K562 (cell line): ENCODE results near the gene KCNH3. TPM values are rescaled to one million over a fixed set of nuclear protein-coding genes. Genes with fewer than 3 reads are reported as not detected.

ENCODE experiments used
- ATAC-seq: fragments of 200-7000 bp; cut with Tn5 transposase; 3 replicates; pipeline ENCODE4 v1.9.1; 2020; ENCODE audit warnings: moderate library complexity
- BruUV-seq: library from RNA; stranded (reverse); fragments of 400-500 nt; replicated peaks from 2 replicates; lab custom pipeline; 2021; lab: Mats Ljungman, UMichigan
- CTCF ChIA-PET: fragments of 300-600 bp; formaldehyde crosslinking; extraction: SDS; loops from one replicate; lab custom pipeline; 2021; ENCODE audit warnings: low intra/inter-chr PET ratio; lab: Yijun Ruan, JAX
- POLR2A ChIA-PET: fragments of 300-600, 350-650 bp; sonication (Branson Sonifier 250); formaldehyde crosslinking; extraction: SDS; loops from one replicate; lab custom pipeline; 2021; ENCODE audit warnings: antibody characterized with exemption, inconsistent platforms; lab: Yijun Ruan, JAX
- DNase-seq, 4 experiments: peaks; one replicate each; pipeline versions ENCODE4 v3.0.0 to v3.0.0-alpha.2; 2011 to 2018; ENCODE audit warnings: low spot score in 3 of 4, mixed read lengths in 3 of 4; ENCODE audit errors: extremely low read depth in 1 of 4
- FAIRE-seq: peaks from 2 replicates; lab custom pipeline; 2011; peaks lifted over from hg19 to GRCh38; lab: Jason Lieb, UNC
- H2AFZ ChIP-seq: 2 replicates; pipeline ENCODE4 v1.6.0; 2011; ENCODE audit warnings: low read depth, low read length, control low read depth, inconsistent platforms
- H3K27ac ChIP-seq: fragments of 200-600 bp; 3 replicates; pipeline ENCODE4 v1.8.0; 2011; ENCODE audit warnings: low read depth, mild to moderate bottlenecking, control low read depth, inconsistent platforms, low read length, moderate library complexity, mixed read lengths; ENCODE audit errors: extremely low read depth
- H3K27me3 ChIP-seq, 2 experiments: fragments of 300-600 bp in 1 of 2; 2 replicates in 1 of 2; 3 replicates in 1 of 2; pipeline versions ENCODE4 v1.6.0 to v1.8.0; 2011; ENCODE audit warnings: inconsistent platforms in 2 of 2, low read length in 2 of 2, mild to moderate bottlenecking in 1 of 2, mixed read lengths in 1 of 2, moderate library complexity in 1 of 2; ENCODE audit not compliant: control insufficient read depth in 2 of 2, insufficient read depth in 2 of 2
- H3K36me3 ChIP-seq: fragments of 300-600 bp; 3 replicates; pipeline ENCODE4 v1.8.0; 2011; ENCODE audit warnings: mild to moderate bottlenecking, low read length, inconsistent platforms; ENCODE audit not compliant: control insufficient read depth, insufficient read depth
- H3K4me1 ChIP-seq, 2 experiments: fragments of 200-600 bp in 1 of 2; replicated peaks in 1 of 2; 2 replicates in 1 of 2; 3 replicates in 1 of 2; pipeline versions ENCODE4 v1.5.1 to v1.8.0; 2011; ENCODE audit warnings: inconsistent platforms in 2 of 2, low read length in 2 of 2, mild to moderate bottlenecking in 1 of 2, mixed read lengths in 1 of 2, moderate library complexity in 1 of 2; ENCODE audit not compliant: control insufficient read depth in 2 of 2, insufficient read depth in 2 of 2
- H3K4me2 ChIP-seq: 2 replicates; pipeline ENCODE4 v1.6.1; 2011; ENCODE audit warnings: low read length, control low read depth, inconsistent platforms, mixed read lengths; ENCODE audit not compliant: insufficient read depth
- H3K4me3 ChIP-seq: fragments of 200-600 bp; sonication (generic), shearing (Covaris generic); 2 replicates; pipeline ENCODE4 v1.5.1; 2016; ENCODE audit warnings: control low read depth, inconsistent platforms
- H3K79me2 ChIP-seq: fragments of 200-600 bp; 3 replicates; pipeline ENCODE4 v1.8.0; 2011; ENCODE audit warnings: low read length, inconsistent platforms; ENCODE audit not compliant: control insufficient read depth, insufficient read depth
- H3K9ac ChIP-seq, 2 experiments: 2 replicates each; pipeline versions ENCODE4 v1.6.0 to v1.6.1; 2011; ENCODE audit warnings: low read depth in 2 of 2, low read length in 2 of 2, control low read depth in 1 of 2, inconsistent platforms in 1 of 2, mild to moderate bottlenecking in 1 of 2, mixed read lengths in 1 of 2; ENCODE audit not compliant: insufficient read depth in 1 of 2
- H3K9me1 ChIP-seq: one replicate; pipeline ENCODE4 v1.6.0; 2011; ENCODE audit warnings: inconsistent platforms, mild to moderate bottlenecking, low read length, moderate library complexity; ENCODE audit not compliant: control insufficient read depth, insufficient read depth
- H3K9me3 ChIP-seq: replicated peaks from 2 replicates; pipeline ENCODE4 v1.5.1; 2011; ENCODE audit warnings: low read depth, low read length, inconsistent platforms; ENCODE audit not compliant: control insufficient read depth, insufficient read depth
- H4K20me1 ChIP-seq: replicated peaks from 2 replicates; pipeline ENCODE4 v1.6.1; 2011; ENCODE audit warnings: low read length, inconsistent platforms, mixed read lengths; ENCODE audit not compliant: control insufficient read depth, insufficient read depth
- DMBX1 ChIP-seq: fragments of 250-450 bp; sonication (Bioruptor Pico); IDR thresholded peaks from 2 replicates; pipeline ENCODE4 v1.8.0; 2022; ENCODE audit warnings: inconsistent platforms, mild to moderate bottlenecking, moderate library complexity, borderline replicate concordance
- FOXA3 ChIP-seq, 2 experiments: fragments of 450-650 bp in 1 of 2; sonication (generic) in 1 of 2; formaldehyde crosslinking; IDR thresholded peaks in 1 of 2; conservative IDR thresholded peaks in 1 of 2; 2 replicates each; pipeline versions ENCODE4 v1.4.0 to v1.8.0; 2020 to 2022; ENCODE audit warnings: mild to moderate bottlenecking in 2 of 2, missing genetic modification reagents in 1 of 2
- GABPB1 ChIP-seq: sonication (generic); formaldehyde crosslinking; IDR thresholded peaks from 2 replicates; pipeline ENCODE4 v1.8.0; 2022; ENCODE audit warnings: mild to moderate bottlenecking, missing genetic modification reagents
- HMGN3 ChIP-seq: IDR thresholded peaks from 2 replicates; pipeline ENCODE4 v1.6.1; 2011; ENCODE audit warnings: borderline replicate concordance, low read depth, mild to moderate bottlenecking, mixed read lengths, low read length; ENCODE audit not compliant: insufficient read length; ENCODE audit errors: extremely low read depth
- HSF4 ChIP-seq: fragments of 250-450 bp; sonication (Bioruptor Pico); IDR thresholded peaks from 2 replicates; pipeline ENCODE4 v2.1.2; 2022; ENCODE audit warnings: mild to moderate bottlenecking, moderate library complexity, borderline replicate concordance
- NFYB ChIP-seq: IDR thresholded peaks from 2 replicates; pipeline ENCODE4 v1.6.1; 2011; ENCODE audit warnings: mild to moderate bottlenecking, moderate library complexity; ENCODE audit not compliant: insufficient read length; ENCODE audit errors: extremely low read depth
- SIX5 ChIP-seq, 2 experiments: IDR thresholded peaks; 2 replicates each; pipeline ENCODE4 v1.6.1; 2011; ENCODE audit warnings: low read length in 2 of 2, borderline replicate concordance in 1 of 2, low read depth in 1 of 2, mild to moderate bottlenecking in 1 of 2, moderate library complexity in 1 of 2; ENCODE audit not compliant: insufficient read depth in 1 of 2
- TAF1 ChIP-seq: IDR thresholded peaks from 2 replicates; pipeline ENCODE4 v1.6.1; 2011; ENCODE audit warnings: mild to moderate bottlenecking, low read length, moderate library complexity; ENCODE audit not compliant: insufficient read depth, control insufficient read depth, severe bottlenecking; ENCODE audit errors: extremely low read depth
- TEAD1 ChIP-seq, 2 experiments: fragments of 450-650 bp in 1 of 2; sonication (generic) in 1 of 2; formaldehyde crosslinking; IDR thresholded peaks; 2 replicates each; pipeline versions ENCODE4 v1.4.0 to v1.8.0; 2020 to 2022; ENCODE audit warnings: mild to moderate bottlenecking in 2 of 2, missing genetic modification reagents in 1 of 2
- TEAD2 ChIP-seq: fragments of 450-650 bp; IDR thresholded peaks from 2 replicates; pipeline ENCODE4 v1.6.1; 2016; ENCODE audit warnings: missing genetic modification characterization, control low read depth, missing compliant biosample characterization
- THAP12 ChIP-seq: fragments of 250-450 bp; sonication (Bioruptor Pico); IDR thresholded peaks from 2 replicates; pipeline ENCODE4 v1.9.0; 2021; ENCODE audit warnings: mild to moderate bottlenecking, inconsistent platforms
- ZBTB12 ChIP-seq: fragments of 250-450 bp; sonication (Bioruptor Pico); IDR thresholded peaks from 2 replicates; pipeline ENCODE4 v1.4.0; 2020
- ZBTB26 ChIP-seq: fragments of 450-650 bp; formaldehyde crosslinking; IDR thresholded peaks from 2 replicates; pipeline ENCODE4 v1.4.0; 2022; ENCODE audit warnings: missing genetic modification characterization
- ZNF263 ChIP-seq: sonication (generic); formaldehyde crosslinking; IDR thresholded peaks from 2 replicates; pipeline ENCODE4 v1.8.0; 2022; ENCODE audit warnings: mild to moderate bottlenecking, missing genetic modification reagents, borderline replicate concordance
- ZNF274 ChIP-seq: IDR thresholded peaks from 2 replicates; pipeline ENCODE4 v1.6.1; 2011; ENCODE audit warnings: low read depth, mild to moderate bottlenecking, low read length, moderate library complexity, borderline replicate concordance
- WGBS: fragments of 100-300 bp; shearing (Covaris generic); methylation state at CpG from one replicate; pipeline ENCODE4 v1.1.6; 2016; ENCODE audit warnings: low coverage, mixed read lengths; ENCODE audit not compliant: insufficient coverage; ENCODE audit errors: missing lambda C conversion rate; 5-methylcytosine and 5-hydroxymethylcytosine counted together
- in situ Hi-C: fragments of 300-500 bp; cut with MboI; formaldehyde crosslinking; loops from 4 replicates; pipeline ENCODE4 v1.15.0; 2018; ENCODE audit warnings: inconsistent platforms, mixed read lengths
- intact Hi-C: fragments of 100-400 bp; cut with micrococcal nuclease; formaldehyde crosslinking; loops from 2 replicates; pipeline ENCODE4 v1.14.2; 2022
- polyA plus RNA-seq, 8 experiments: library from polyadenylated mRNA; depleted of rRNA in 4 of 8; stranded (reverse) in 5 of 8; unstranded in 3 of 8; fragments of >200 nt; fragmentation: Nextera tagmentation in 2 of 8; fragmentation: Illumina TruSeq in 1 of 8; extraction: Ambion mirVana in 2 of 8; extraction: Trizol in 1 of 8; gene quantifications; 2 replicates each; pipeline versions ENCODE4 v1.2.1 to v1.2.3, GENCODE V29; 2011 to 2014; ENCODE audit warnings: inconsistent platforms in 1 of 8, missing spikeins in 1 of 8
- total RNA-seq, 7 experiments: library from RNA; depleted of rRNA in 6 of 7; stranded (reverse); fragments of >200 nt in 6 of 7; fragmentation: Illumina TruSeq in 2 of 7; extraction: Trizol in 2 of 7; gene quantifications; 2 replicates each; pipeline versions ENCODE4 v1.2.1 to v1.2.3, GENCODE V29; 2011 to 2021; ENCODE audit warnings: low replicate concordance in 1 of 7
- TF ChIP-seq, protein P1 (sequence below): sonication (generic); formaldehyde crosslinking; IDR thresholded peaks from 2 replicates; pipeline ENCODE4 v1.5.0; 2020; ENCODE audit warnings: missing genetic modification reagents

The KCNH3 gene
- total and polyA plus RNA-seq, 9 of the 15 experiments (the other 6 are each of a cell fraction or from before 2014, with no cell fraction given): 0.01 to 0.09 TPM; not detected in 7

DNA sequence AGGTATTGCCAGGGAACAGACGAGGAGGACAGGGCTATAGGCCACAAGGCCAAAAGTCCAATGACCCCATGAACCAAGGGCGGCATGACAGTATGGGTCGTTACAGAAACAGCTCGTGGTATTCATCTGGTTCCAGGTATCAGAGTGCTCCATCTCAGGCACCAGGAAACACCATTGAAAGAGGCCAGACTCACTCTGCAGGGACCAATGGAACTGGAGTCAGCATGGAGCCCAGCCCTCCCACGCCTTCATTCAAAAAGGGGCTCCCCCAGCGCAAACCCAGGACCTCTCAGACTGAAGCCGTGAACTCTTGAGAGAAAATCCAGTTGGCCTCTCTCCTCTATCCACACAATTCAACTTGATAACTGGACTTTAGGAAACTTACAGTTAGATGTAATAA, 12.9 kb upstream of the KCNH3 start:
- POLR2A ChIA-PET: interaction anchor here (0.5 to 2.2 kb wide), 3 partner anchors 9 to 26 kb away, joined by 3 to 9 read pairs (median 5); no protein-coding TSS in a partner anchor
- no peak overlapping the region for H3K4me3 ChIP-seq
- DNase-seq (no peak), FAIRE-seq (no peak), ATAC-seq (no peak)
- in situ Hi-C loops: no loop called here
- BruUV-seq: no TSS peak
- no peaks in the 10 kb centered on the region for H3K9me3 ChIP-seq
- H3K79me2 ChIP-seq: no peaks in the 10 kb centered on the region
- CTCF ChIA-PET: no interaction called here
- no peaks in the 10 kb centered on the region for H3K9me1 ChIP-seq
- H3K36me3 ChIP-seq: peaks cover 34% of the 10 kb centered on the region
- no peak overlapping the region for H3K27ac ChIP-seq
- no peak overlapping the region for H3K9ac ChIP-seq
- H2AFZ ChIP-seq: no peak overlapping the region
- no peaks in the 10 kb centered on the region for H3K27me3 ChIP-seq
- WGBS: 82% methylated on average over 7 of the region's 7 CpGs
- H3K4me1 ChIP-seq: no peaks in the 10 kb centered on the region
- H4K20me1 ChIP-seq: no peaks in the 10 kb centered on the region
- no peak overlapping the region for H3K4me2 ChIP-seq
- intact Hi-C loops: no loop called here
- TF ChIP-seq HSF4 (CRISPR knock-in tag) (no peak), HMGN3 (no peak), ZBTB26 (no peak), GABPB1 (CRISPR knock-in tag) (no peak), SIX5 (IDR thresholded peaks at IDR 0.05; ENCODE audit: borderline replicate concordance in 1 of 2, insufficient read depth in 1 of 2, low read depth in 1 of 2, low read length in 2 of 2) (no peak), TEAD1 (CRISPR knock-in tag; IDR thresholded peaks at IDR 0.05) (no peak), ZNF274 (no peak), TAF1 (no peak), DMBX1 (no peak), FOXA3 (CRISPR knock-in tag; conservative IDR thresholded peaks at IDR 0.05 in 1 of 2, IDR thresholded peaks at IDR 0.05 in 1 of 2) (no peak), NFYB (no peak), ZNF263 (CRISPR knock-in tag) (no peak), ZBTB12 (no peak), THAP12 (no peak), TEAD2 (no peak)
- TF ChIP-seq, protein P1, sequence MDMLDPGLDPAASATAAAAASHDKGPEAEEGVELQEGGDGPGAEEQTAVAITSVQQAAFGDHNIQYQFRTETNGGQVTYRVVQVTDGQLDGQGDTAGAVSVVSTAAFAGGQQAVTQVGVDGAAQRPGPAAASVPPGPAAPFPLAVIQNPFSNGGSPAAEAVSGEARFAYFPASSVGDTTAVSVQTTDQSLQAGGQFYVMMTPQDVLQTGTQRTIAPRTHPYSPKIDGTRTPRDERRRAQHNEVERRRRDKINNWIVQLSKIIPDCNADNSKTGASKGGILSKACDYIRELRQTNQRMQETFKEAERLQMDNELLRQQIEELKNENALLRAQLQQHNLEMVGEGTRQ: no peak
